PFSK-1 (cell line): ENCODE results near the gene SORD.

Experiments used
- FOXP2 ChIP-seq: optimal IDR thresholded peaks from 2 replicates; pipeline ENCODE3; 2011; ENCODE audit warnings: borderline replicate concordance, control low read depth, inconsistent platforms; ENCODE audit not compliant: insufficient read depth; ENCODE audit errors: extremely low read length, extremely low read depth
- POLR2AphosphoS5 ChIP-seq: IDR thresholded peaks from 2 replicates; pipeline ENCODE4 v1.6.1; 2012; ENCODE audit warnings: low read depth, mild to moderate bottlenecking, control low read depth, low read length, moderate library complexity
- SIN3A ChIP-seq: IDR thresholded peaks from 2 replicates; pipeline ENCODE4 v1.6.1; 2012; ENCODE audit warnings: mild to moderate bottlenecking, low read length, moderate library complexity, borderline replicate concordance; ENCODE audit not compliant: insufficient read depth
- TAF1 ChIP-seq: IDR thresholded peaks from 2 replicates; pipeline ENCODE4 v1.6.1; 2012; ENCODE audit warnings: low read length, control low read depth, borderline replicate concordance; ENCODE audit not compliant: insufficient read depth
- TF ChIP-seq, protein P1 (sequence below), 2 experiments: IDR thresholded peaks; 2 replicates each; pipeline versions ENCODE4 v1.6.1 to v1.8.0; 2011 to 2012; ENCODE audit warnings: low read depth in 2 of 2, low read length in 2 of 2, control low read depth in 1 of 2, inconsistent platforms in 1 of 2, mild to moderate bottlenecking in 1 of 2, moderate library complexity in 1 of 2; ENCODE audit not compliant: insufficient read depth in 1 of 2

Gene SORD

DNA sequence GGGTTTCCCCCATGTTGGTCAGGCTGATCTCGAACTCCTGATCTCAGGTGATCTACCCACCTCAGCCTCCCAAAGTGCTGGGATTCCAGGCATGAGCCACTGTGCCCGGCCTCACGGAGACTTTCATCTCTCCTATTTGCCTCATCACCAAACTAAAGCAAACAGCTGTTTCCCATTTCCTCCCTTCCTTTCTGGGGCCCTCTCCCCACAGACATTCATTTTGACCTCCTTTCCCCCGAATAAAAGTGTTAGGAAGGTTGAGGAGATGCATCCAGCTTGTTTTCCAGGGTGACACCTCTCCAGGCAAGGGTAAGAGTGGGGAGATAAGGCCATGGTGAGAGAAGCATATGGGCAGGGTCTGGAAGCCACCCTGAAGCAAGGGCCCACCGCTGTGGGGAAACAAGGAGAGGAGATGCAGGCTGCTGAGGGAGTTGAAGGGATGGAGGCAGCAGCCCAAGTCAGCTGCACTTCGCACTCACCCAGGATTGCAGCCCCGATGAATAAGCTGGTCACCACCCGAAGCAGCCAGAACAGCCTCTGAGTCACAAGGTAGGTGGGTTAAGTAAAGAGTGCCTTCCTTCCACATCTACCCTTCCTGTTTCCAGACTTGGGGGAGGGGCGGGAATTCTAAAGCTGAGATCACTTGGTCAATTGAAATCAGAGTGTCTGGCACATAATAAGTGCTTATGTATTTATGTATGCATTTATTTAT lies 98.9 kb downstream of the SORD start:
- TF ChIP-seq, protein P1, sequence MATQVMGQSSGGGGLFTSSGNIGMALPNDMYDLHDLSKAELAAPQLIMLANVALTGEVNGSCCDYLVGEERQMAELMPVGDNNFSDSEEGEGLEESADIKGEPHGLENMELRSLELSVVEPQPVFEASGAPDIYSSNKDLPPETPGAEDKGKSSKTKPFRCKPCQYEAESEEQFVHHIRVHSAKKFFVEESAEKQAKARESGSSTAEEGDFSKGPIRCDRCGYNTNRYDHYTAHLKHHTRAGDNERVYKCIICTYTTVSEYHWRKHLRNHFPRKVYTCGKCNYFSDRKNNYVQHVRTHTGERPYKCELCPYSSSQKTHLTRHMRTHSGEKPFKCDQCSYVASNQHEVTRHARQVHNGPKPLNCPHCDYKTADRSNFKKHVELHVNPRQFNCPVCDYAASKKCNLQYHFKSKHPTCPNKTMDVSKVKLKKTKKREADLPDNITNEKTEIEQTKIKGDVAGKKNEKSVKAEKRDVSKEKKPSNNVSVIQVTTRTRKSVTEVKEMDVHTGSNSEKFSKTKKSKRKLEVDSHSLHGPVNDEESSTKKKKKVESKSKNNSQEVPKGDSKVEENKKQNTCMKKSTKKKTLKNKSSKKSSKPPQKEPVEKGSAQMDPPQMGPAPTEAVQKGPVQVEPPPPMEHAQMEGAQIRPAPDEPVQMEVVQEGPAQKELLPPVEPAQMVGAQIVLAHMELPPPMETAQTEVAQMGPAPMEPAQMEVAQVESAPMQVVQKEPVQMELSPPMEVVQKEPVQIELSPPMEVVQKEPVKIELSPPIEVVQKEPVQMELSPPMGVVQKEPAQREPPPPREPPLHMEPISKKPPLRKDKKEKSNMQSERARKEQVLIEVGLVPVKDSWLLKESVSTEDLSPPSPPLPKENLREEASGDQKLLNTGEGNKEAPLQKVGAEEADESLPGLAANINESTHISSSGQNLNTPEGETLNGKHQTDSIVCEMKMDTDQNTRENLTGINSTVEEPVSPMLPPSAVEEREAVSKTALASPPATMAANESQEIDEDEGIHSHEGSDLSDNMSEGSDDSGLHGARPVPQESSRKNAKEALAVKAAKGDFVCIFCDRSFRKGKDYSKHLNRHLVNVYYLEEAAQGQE (IDR thresholded peaks at IDR 0.05; ENCODE audit: insufficient read depth in 1 of 2, low read depth in 2 of 2, low read length in 2 of 2) = no peak
- TF ChIP-seq TAF1 (no peak), FOXP2 (no peak), POLR2AphosphoS5 (no peak), SIN3A (no peak)

DNA sequence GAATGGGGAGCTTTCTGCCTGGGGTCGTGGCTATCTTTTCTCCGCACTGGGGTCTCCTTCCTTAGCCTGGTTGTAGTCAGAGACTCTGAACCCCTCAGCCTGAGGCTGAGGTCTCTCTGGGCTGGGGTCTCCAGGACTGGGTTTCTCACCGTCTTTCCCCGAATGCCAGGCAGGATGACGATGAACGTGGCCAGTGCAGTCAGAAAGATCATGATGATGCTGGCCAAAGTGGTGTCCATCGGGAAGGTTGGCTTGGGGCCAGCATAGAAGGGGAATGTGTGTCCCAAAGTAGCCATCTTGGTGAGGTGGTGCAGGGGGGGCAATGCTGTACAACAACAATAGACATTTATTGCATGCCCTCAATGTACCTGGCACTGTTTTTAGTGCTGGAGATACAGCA lies 99.7 kb downstream of the SORD start:
- TF ChIP-seq SIN3A (no peak), POLR2AphosphoS5 (no peak), TAF1 (no peak), FOXP2 (no peak)
- TF ChIP-seq, protein P1 (IDR thresholded peaks at IDR 0.05; ENCODE audit: insufficient read depth in 1 of 2, low read depth in 2 of 2, low read length in 2 of 2) = no peak

GRCh38 chr15:45123397-45123796 lies 100.4 kb downstream of the SORD start:
- TF ChIP-seq POLR2AphosphoS5 (no peak), SIN3A (no peak), FOXP2 (no peak), TAF1 (no peak)
- TF ChIP-seq, protein P1 (IDR thresholded peaks at IDR 0.05; ENCODE audit: insufficient read depth in 1 of 2, low read depth in 2 of 2, low read length in 2 of 2) = no peak

GRCh38 chr15:45126535-45127158 lies 103.7 kb downstream of the SORD start:
- no peak for TF ChIP-seq POLR2AphosphoS5
- no peak for TF ChIP-seq FOXP2
- TF ChIP-seq SIN3A = no peak
- TF ChIP-seq TAF1 = no peak
- TF ChIP-seq, protein P1 (IDR thresholded peaks at IDR 0.05; ENCODE audit: insufficient read depth in 1 of 2, low read depth in 2 of 2, low read length in 2 of 2) = no peak
